ENCODE measurements around the gene CLIC5.

DNA sequence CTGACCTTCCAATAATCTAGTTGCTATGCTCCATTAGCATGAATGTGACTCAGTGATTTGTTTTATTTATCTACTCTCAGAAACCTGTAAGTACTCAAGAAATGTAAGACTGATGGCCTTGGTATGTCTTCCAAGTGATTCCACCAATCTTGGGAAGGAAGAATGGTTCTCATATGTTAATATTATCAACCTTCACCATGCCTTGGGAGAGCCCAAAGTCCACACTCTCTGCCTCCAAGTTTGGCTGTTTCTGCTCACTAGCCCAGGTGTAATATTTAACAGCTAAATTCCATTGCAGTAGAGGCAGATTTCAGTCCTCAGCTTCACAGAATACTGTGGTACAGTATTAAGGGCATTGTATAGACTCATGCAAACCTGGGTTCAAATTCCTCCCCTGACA lies 51.8 kb downstream of the CLIC5 start:
- TF ChIP-seq CTCF (IDR thresholded peaks at IDR 0.05; ENCODE audit: insufficient read depth, low read length): no peak
- TF ChIP-seq, protein P1, sequence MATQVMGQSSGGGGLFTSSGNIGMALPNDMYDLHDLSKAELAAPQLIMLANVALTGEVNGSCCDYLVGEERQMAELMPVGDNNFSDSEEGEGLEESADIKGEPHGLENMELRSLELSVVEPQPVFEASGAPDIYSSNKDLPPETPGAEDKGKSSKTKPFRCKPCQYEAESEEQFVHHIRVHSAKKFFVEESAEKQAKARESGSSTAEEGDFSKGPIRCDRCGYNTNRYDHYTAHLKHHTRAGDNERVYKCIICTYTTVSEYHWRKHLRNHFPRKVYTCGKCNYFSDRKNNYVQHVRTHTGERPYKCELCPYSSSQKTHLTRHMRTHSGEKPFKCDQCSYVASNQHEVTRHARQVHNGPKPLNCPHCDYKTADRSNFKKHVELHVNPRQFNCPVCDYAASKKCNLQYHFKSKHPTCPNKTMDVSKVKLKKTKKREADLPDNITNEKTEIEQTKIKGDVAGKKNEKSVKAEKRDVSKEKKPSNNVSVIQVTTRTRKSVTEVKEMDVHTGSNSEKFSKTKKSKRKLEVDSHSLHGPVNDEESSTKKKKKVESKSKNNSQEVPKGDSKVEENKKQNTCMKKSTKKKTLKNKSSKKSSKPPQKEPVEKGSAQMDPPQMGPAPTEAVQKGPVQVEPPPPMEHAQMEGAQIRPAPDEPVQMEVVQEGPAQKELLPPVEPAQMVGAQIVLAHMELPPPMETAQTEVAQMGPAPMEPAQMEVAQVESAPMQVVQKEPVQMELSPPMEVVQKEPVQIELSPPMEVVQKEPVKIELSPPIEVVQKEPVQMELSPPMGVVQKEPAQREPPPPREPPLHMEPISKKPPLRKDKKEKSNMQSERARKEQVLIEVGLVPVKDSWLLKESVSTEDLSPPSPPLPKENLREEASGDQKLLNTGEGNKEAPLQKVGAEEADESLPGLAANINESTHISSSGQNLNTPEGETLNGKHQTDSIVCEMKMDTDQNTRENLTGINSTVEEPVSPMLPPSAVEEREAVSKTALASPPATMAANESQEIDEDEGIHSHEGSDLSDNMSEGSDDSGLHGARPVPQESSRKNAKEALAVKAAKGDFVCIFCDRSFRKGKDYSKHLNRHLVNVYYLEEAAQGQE (IDR thresholded peaks at IDR 0.05; ENCODE audit: insufficient replicate concordance, low read depth): no peak
- no peak for TF ChIP-seq POLR2AphosphoS5 (IDR thresholded peaks at IDR 0.05; ENCODE audit: low read depth)

All from HL-60 (cell line).